CD4-positive, alpha-beta T cell treated with Interleukin-10 for 1 hour (primary cell): ENCODE data around the gene NEDD4L.

Experiments
- DNase-seq: peaks from one replicate; pipeline ENCODE4 v3.0.0-alpha.2; 2020

Gene NEDD4L

GRCh38 chr18:58334061-58334460 lies 290.0 kb downstream of the NEDD4L start:
- no peak for DNase-seq

- DNase-seq, result no peak
These were observed 291.2 kb downstream of the NEDD4L start for GRCh38 chr18:58335223-58335622.

- DNase-seq, result no peak
These were observed 291.8 kb downstream of the NEDD4L start for GRCh38 chr18:58335821-58336220.

GRCh38 chr18:58336605-58337004 lies 292.6 kb downstream of the NEDD4L start:
- no peak for DNase-seq

- DNase-seq, result no peak
These were observed 293.3 kb downstream of the NEDD4L start for GRCh38 chr18:58337285-58337684.

- DNase-seq, result no peak
These were observed 293.7 kb downstream of the NEDD4L start for GRCh38 chr18:58337686-58338085.

GRCh38 chr18:58338141-58338540 lies 294.1 kb downstream of the NEDD4L start:
- DNase-seq, result no peak

- no peak for DNase-seq
These were observed 295.1 kb downstream of the NEDD4L start for GRCh38 chr18:58338961-58339592.

GRCh38 chr18:58339890-58340289 lies 295.9 kb downstream of the NEDD4L start:
- DNase-seq, result no peak

- no peak for DNase-seq
These were observed 297.9 kb downstream of the NEDD4L start for GRCh38 chr18:58341916-58342315.

- no peak for DNase-seq
These were observed 300.1 kb downstream of the NEDD4L start for GRCh38 chr18:58344080-58344670.

GRCh38 chr18:58344861-58345463 lies 300.9 kb downstream of the NEDD4L start:
- DNase-seq, result no peak

- no peak for DNase-seq
These were observed 301.8 kb downstream of the NEDD4L start for GRCh38 chr18:58345875-58346274.

- no peak for DNase-seq
These were observed 303.1 kb downstream of the NEDD4L start for GRCh38 chr18:58347135-58347534.

GRCh38 chr18:58348517-58348916 lies 304.5 kb downstream of the NEDD4L start:
- DNase-seq, result no peak

- no peak for DNase-seq
These were observed 304.9 kb downstream of the NEDD4L start for GRCh38 chr18:58348951-58349350.

GRCh38 chr18:58349650-58350049 lies 305.6 kb downstream of the NEDD4L start:
- no peak for DNase-seq

- DNase-seq, result no peak
These were observed 306.5 kb downstream of the NEDD4L start for GRCh38 chr18:58350526-58350925.

- DNase-seq, result no peak
These were observed 307.8 kb downstream of the NEDD4L start for GRCh38 chr18:58351776-58352175.

GRCh38 chr18:58353581-58353980 lies 309.6 kb downstream of the NEDD4L start:
- no peak for DNase-seq

- DNase-seq, result no peak
These were observed 310.0 kb downstream of the NEDD4L start for GRCh38 chr18:58354051-58354450.

GRCh38 chr18:58354791-58355190 lies 310.8 kb downstream of the NEDD4L start:
- no peak for DNase-seq

- DNase-seq, result no peak
These were observed 311.2 kb downstream of the NEDD4L start for GRCh38 chr18:58355243-58355642.

GRCh38 chr18:58359218-58359617 lies 315.2 kb downstream of the NEDD4L start:
- no peak for DNase-seq

- no peak for DNase-seq
These were observed 315.6 kb downstream of the NEDD4L start for GRCh38 chr18:58359620-58360019.
